ENCODE data around the gene ORAI2. TPM values are rescaled to one million over a fixed set of nuclear protein-coding genes. Genes with fewer than 3 reads are reported as not detected.

Gene ORAI2
- total and polyA plus RNA-seq, 10 donors = 31.5 to 146 (median 81.0) TPM

DNA sequence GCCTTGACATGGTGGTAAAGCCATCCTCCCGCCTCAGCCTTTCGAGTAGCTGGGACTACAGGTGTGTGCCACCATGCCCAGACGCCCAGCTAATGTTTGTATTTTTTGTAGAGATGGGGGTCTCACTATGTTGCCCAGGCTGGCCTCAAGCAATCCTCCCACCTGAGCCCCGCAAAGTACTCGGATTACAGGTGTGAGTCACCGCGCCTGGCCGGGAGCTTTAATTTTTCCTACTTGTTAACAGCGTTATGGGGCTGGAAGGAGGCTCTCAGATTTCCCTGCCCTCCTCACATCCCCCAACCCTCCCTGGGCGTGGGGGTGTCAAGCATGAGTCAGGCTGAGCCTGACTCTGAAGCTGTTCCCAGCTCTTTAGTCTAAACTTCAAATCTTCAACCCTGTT, 23.0 kb downstream of the ORAI2 start:
- intact Hi-C loops (cut with DNase I; ENCODE audit: low total_unique reads) = loop anchor here (5.0 kb wide), 1 partner anchor 49 kb away; no protein-coding TSS in a partner anchor
- no peak overlapping the region for H3K27ac ChIP-seq
- no peak for DNase-seq
- H3K9me3 ChIP-seq = no peaks in the 10 kb centered on the region
- H3K4me3 ChIP-seq = no peak overlapping the region
- peaks cover 0 to 53% (median 42%) of the 10 kb centered on the region in 6 donors for H3K36me3 ChIP-seq
- peaks cover 0 to 13% (median 0%) of the 10 kb centered on the region in 6 donors for H3K4me1 ChIP-seq
- TF ChIP-seq, protein P1, sequence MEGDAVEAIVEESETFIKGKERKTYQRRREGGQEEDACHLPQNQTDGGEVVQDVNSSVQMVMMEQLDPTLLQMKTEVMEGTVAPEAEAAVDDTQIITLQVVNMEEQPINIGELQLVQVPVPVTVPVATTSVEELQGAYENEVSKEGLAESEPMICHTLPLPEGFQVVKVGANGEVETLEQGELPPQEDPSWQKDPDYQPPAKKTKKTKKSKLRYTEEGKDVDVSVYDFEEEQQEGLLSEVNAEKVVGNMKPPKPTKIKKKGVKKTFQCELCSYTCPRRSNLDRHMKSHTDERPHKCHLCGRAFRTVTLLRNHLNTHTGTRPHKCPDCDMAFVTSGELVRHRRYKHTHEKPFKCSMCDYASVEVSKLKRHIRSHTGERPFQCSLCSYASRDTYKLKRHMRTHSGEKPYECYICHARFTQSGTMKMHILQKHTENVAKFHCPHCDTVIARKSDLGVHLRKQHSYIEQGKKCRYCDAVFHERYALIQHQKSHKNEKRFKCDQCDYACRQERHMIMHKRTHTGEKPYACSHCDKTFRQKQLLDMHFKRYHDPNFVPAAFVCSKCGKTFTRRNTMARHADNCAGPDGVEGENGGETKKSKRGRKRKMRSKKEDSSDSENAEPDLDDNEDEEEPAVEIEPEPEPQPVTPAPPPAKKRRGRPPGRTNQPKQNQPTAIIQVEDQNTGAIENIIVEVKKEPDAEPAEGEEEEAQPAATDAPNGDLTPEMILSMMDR (IDR thresholded peaks at IDR 0.05 in 8 of 11, conservative IDR thresholded peaks at IDR 0.05 in 3 of 11) = no peak
- no peak for TF ChIP-seq POLR2AphosphoS5 (IDR thresholded peaks at IDR 0.05)
- no peak for TF ChIP-seq POLR2A (IDR thresholded peaks at IDR 0.05)
- H3K27me3 ChIP-seq (replicated peaks in 1 of 7) = no peaks in the 10 kb centered on the region
- 93 to 94% (median 94%) methylated on average over 10 of the region's 10 CpGs for WGBS, 5 donors

DNA sequence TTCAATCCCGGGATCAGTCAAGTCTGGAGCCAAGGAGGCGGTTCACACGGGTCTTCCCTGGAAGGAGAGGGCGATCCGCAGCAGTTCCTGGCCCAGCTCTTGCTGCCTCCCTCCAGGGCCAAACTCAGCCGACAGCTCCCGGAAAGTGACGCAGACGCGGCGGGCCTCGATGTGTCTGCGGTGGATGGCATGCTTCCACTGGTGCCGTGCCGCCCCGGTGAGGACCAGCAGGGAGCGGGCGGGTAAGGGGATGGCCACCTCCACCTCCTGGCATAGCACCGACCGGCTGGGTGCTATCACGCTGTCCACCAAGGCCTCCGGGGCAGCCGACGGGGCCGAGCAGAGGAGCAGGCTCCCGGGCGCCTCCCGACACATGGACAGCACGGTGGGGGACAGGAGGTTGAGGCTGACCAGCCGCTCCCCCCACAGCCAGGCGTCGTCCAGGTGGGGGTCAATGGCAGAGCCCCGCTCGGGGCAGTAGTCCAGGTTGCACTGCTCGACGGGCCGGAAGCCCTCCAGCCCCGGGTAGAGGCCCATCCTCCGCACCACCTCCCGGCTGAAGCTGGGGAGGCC, 24.1 kb downstream of the ORAI2 start:
- intact Hi-C loops (cut with DNase I; ENCODE audit: low total_unique reads) = loop anchor here (5.0 kb wide), 1 partner anchor 50 kb away; no protein-coding TSS in a partner anchor
- H3K36me3 ChIP-seq = peaks cover 0 to 53% (median 42%) of the 10 kb centered on the region in 6 donors
- no peaks in the 10 kb centered on the region for H3K9me3 ChIP-seq
- peaks cover 0 to 22% (median under 1%) of the 10 kb centered on the region in 6 donors for H3K4me1 ChIP-seq
- H3K27ac ChIP-seq = no peak overlapping the region
- no peak overlapping the region for H3K4me3 ChIP-seq
- TF ChIP-seq, protein P1 (IDR thresholded peaks at IDR 0.05 in 8 of 11, conservative IDR thresholded peaks at IDR 0.05 in 3 of 11) = no peak
- TF ChIP-seq POLR2AphosphoS5 (IDR thresholded peaks at IDR 0.05) (peak; percentile 30 to 77 (median 42)), POLR2A (IDR thresholded peaks at IDR 0.05) (no peak)
- 94 to 97% (median 96%) methylated on average over 5 to 40 of the region's 40 CpGs for WGBS, 5 donors
- DNase-seq = no peak
- no peaks in the 10 kb centered on the region for H3K27me3 ChIP-seq (replicated peaks in 1 of 7)

DNA sequence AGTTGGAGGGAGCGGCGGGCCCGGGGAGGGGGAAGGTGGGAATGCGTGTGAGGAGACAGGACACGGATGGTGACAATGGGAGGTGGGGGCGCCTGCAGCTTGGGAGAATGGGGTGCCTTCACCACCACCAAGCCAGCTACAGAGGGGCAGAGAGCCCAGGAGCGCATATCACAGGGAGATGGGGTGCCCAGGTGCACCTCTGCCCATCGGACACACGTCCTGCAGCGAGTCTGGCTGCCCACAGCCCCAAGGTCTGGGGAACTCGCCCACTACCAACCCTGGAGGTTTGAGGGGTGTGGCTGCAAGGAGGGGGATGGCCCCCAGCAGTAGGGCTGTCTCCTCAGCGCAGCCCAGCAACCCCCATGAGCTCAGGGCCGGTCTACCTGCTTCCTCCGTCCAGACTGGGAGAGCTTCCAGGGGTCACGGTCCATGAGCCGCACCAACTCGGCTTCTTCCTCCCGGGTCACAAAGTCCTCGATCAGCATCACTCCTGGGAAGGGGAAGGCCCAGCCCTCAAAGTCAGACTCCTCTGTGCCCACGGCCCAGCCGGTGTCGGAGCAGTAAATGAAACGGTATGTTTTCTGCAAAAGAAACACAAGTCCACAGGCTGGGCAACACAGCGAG, 26.0 kb downstream of the ORAI2 start:
- Histone ChIP-seq H3K27ac (no peak overlapping the region), H3K27me3 (replicated peaks in 1 of 7) (no peaks in the 10 kb centered on the region), H3K4me3 (no peak overlapping the region), H3K36me3 (peaks cover 0 to 53% (median 42%) of the 10 kb centered on the region in 6 donors), H3K4me1 (peaks cover 3 to 41% (median 15%) of the 10 kb centered on the region in 6 donors), H3K9me3 (no peaks in the 10 kb centered on the region)
- DNase-seq = no peak
- TF ChIP-seq POLR2A (IDR thresholded peaks at IDR 0.05) (no peak), POLR2AphosphoS5 (IDR thresholded peaks at IDR 0.05) (peak in 2 of 3 donors; percentile 11 to 54)
- WGBS, 5 donors = 88 to 95% (median 92%) methylated on average over 18 to 24 of the region's 24 CpGs
- intact Hi-C loops (cut with DNase I; ENCODE audit: low total_unique reads) = loop anchor here (5.0 kb wide), 1 partner anchor 52 kb away; no protein-coding TSS in a partner anchor

DNA sequence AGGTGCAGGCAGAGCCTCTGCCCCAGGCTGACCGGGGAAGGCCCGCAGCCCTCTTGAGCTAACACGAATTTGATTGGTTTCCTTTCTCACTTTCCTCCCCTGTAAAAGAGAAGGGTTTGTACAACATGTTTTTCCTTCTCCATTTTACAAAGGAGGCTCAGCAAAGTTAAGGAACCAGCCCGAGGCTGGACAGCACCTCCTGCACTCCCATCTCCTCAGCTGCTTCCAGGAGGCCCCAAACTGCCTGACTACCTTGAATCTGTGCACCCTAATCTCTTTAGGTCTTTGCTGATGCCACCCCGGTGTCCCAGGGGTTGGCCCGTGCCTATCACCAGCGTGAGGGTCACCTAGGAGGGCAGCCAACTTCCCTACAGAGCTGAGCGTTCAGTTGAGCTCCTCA, 27.1 kb downstream of the ORAI2 start:
- Histone ChIP-seq H3K27ac (peak overlapping the region in 1 of 8 donors; percentile 5), H3K4me1 (peaks cover 6 to 48% (median 18%) of the 10 kb centered on the region in 6 donors), H3K4me3 (no peak overlapping the region), H3K9me3 (no peaks in the 10 kb centered on the region), H3K36me3 (peaks cover 0 to 44% (median 39%) of the 10 kb centered on the region in 6 donors), H3K27me3 (replicated peaks in 1 of 7) (no peaks in the 10 kb centered on the region)
- intact Hi-C loops (cut with DNase I; ENCODE audit: low total_unique reads) = no loop called here
- WGBS, 5 donors = 74 to 86% (median 79%) methylated on average over 8 of the region's 8 CpGs
- DNase-seq = no peak
- TF ChIP-seq POLR2A (IDR thresholded peaks at IDR 0.05) = no peak
- no peak for TF ChIP-seq POLR2AphosphoS5 (IDR thresholded peaks at IDR 0.05)
- TF ChIP-seq, protein P1 (IDR thresholded peaks at IDR 0.05 in 8 of 11, conservative IDR thresholded peaks at IDR 0.05 in 3 of 11) = no peak
